ENCODE data around the gene ADIPOQ.
"Not testable (repeated sequence)": the region's sequence is repeated elsewhere in the genome, so short reads cannot be mapped to it uniquely, and the experiment has no call there.

ADIPOQ gene

GRCh38 chr3:186832276-186832675 lies 10.2 kb upstream of the ADIPOQ start:
- DNase-seq (ENCODE audit: low spot score in 2 of 2) (no peak), ATAC-seq (replicated peaks; ENCODE audit: extremely low read depth, poor library complexity, severe bottlenecking) (no peak)
- Mint-ChIP-seq H3K27ac (ENCODE audit: low read depth) (no peak overlapping the region), H3K9me3 (no peaks in the 10 kb centered on the region), H3K27me3 (peaks cover 51% of the 10 kb centered on the region), H3K36me3 (ENCODE audit: insufficient read depth) (peaks cover 2% of the 10 kb centered on the region), H3K4me1 (peaks cover 5% of the 10 kb centered on the region), H3K4me3 (no peak overlapping the region)

GRCh38 chr3:186839874-186840641 lies 2.5 kb upstream of the ADIPOQ start:
- Mint-ChIP-seq H3K36me3 (ENCODE audit: insufficient read depth) (no peaks in the 10 kb centered on the region), H3K27ac (ENCODE audit: low read depth) (no peak overlapping the region), H3K27me3 (no peaks in the 10 kb centered on the region), H3K9me3 (no peaks in the 10 kb centered on the region), H3K4me1 (no peaks in the 10 kb centered on the region), H3K4me3 (no peak overlapping the region)
- no peak for DNase-seq (ENCODE audit: low spot score in 2 of 2)
- ATAC-seq (replicated peaks; ENCODE audit: extremely low read depth, poor library complexity, severe bottlenecking): no peak

- Mint-ChIP-seq H3K4me3 (no peak overlapping the region), H3K27ac (ENCODE audit: low read depth) (no peak overlapping the region), H3K27me3 (peaks cover 13% of the 10 kb centered on the region), H3K9me3 (no peaks in the 10 kb centered on the region), H3K4me1 (no peaks in the 10 kb centered on the region), H3K36me3 (ENCODE audit: insufficient read depth) (no peaks in the 10 kb centered on the region)
- DNase-seq (ENCODE audit: low spot score in 2 of 2) (no peak), ATAC-seq (replicated peaks; ENCODE audit: extremely low read depth, poor library complexity, severe bottlenecking) (no peak)
Observed at GRCh38 chr3:186841620-186842019, 890 bp upstream of the ADIPOQ start.

GRCh38 chr3:186843039-186843432 lies 526 bp downstream of the ADIPOQ start:
- DNase-seq (ENCODE audit: low spot score in 2 of 2): no peak
- H3K27me3 Mint-ChIP-seq: peaks cover 16% of the 10 kb centered on the region

GRCh38 chr3:186844908-186845307 lies 2.4 kb downstream of the ADIPOQ start:
- Mint-ChIP-seq H3K9me3 (no peaks in the 10 kb centered on the region), H3K27me3 (peaks cover 16% of the 10 kb centered on the region), H3K27ac (ENCODE audit: low read depth) (no peak overlapping the region), H3K36me3 (ENCODE audit: insufficient read depth) (no peaks in the 10 kb centered on the region), H3K4me1 (peaks cover 8% of the 10 kb centered on the region), H3K4me3 (no peak overlapping the region)
- no peak for DNase-seq (ENCODE audit: low spot score in 2 of 2)
- no peak for ATAC-seq (replicated peaks; ENCODE audit: extremely low read depth, poor library complexity, severe bottlenecking)

More at GRCh38 chr3:186843039-186843432, 526 bp downstream of the ADIPOQ start:
- no peak for ATAC-seq (replicated peaks; ENCODE audit: extremely low read depth, poor library complexity, severe bottlenecking)
- H3K27ac Mint-ChIP-seq (ENCODE audit: low read depth): no peak overlapping the region
- no peaks in the 10 kb centered on the region for H3K4me1 Mint-ChIP-seq
- H3K4me3 Mint-ChIP-seq: no peak overlapping the region
- H3K36me3 Mint-ChIP-seq (ENCODE audit: insufficient read depth): no peaks in the 10 kb centered on the region
- H3K9me3 Mint-ChIP-seq: no peaks in the 10 kb centered on the region

GRCh38 chr3:186845756-186846155 lies 3.2 kb downstream of the ADIPOQ start:
- no peak overlapping the region for H3K4me3 Mint-ChIP-seq

GRCh38 chr3:186847437-186847836 lies 4.9 kb downstream of the ADIPOQ start:
- no peak overlapping the region for H3K4me3 Mint-ChIP-seq
- H3K4me1 Mint-ChIP-seq: peaks cover 16% of the 10 kb centered on the region
- DNase-seq (ENCODE audit: low spot score in 2 of 2) (no peak), ATAC-seq (replicated peaks; ENCODE audit: extremely low read depth, poor library complexity, severe bottlenecking) (no peak)
- no peaks in the 10 kb centered on the region for H3K36me3 Mint-ChIP-seq (ENCODE audit: insufficient read depth)
- H3K27me3 Mint-ChIP-seq: peaks cover 16% of the 10 kb centered on the region
- peak overlapping the region; percentile 64 for H3K27ac Mint-ChIP-seq (ENCODE audit: low read depth)
- no peaks in the 10 kb centered on the region for H3K9me3 Mint-ChIP-seq

More at GRCh38 chr3:186845756-186846155, 3.2 kb downstream of the ADIPOQ start:
- Mint-ChIP-seq H3K4me1 (peaks cover 8% of the 10 kb centered on the region), H3K36me3 (ENCODE audit: insufficient read depth) (no peaks in the 10 kb centered on the region), H3K27ac (ENCODE audit: low read depth) (no peak overlapping the region), H3K27me3 (peaks cover 16% of the 10 kb centered on the region), H3K9me3 (no peaks in the 10 kb centered on the region)
- DNase-seq (ENCODE audit: low spot score in 2 of 2) (no peak), ATAC-seq (replicated peaks; ENCODE audit: extremely low read depth, poor library complexity, severe bottlenecking) (no peak)

- no peaks in the 10 kb centered on the region for H3K36me3 Mint-ChIP-seq (ENCODE audit: insufficient read depth)
- peaks cover 16% of the 10 kb centered on the region for H3K4me1 Mint-ChIP-seq
- peaks cover 16% of the 10 kb centered on the region for H3K27me3 Mint-ChIP-seq
- DNase-seq (ENCODE audit: low spot score in 2 of 2) (no peak), ATAC-seq (replicated peaks; ENCODE audit: extremely low read depth, poor library complexity, severe bottlenecking) (peak; percentile 85)
- H3K4me3 Mint-ChIP-seq: no peak overlapping the region
- H3K27ac Mint-ChIP-seq (ENCODE audit: low read depth): peak overlapping the region; percentile 47
- H3K9me3 Mint-ChIP-seq: no peaks in the 10 kb centered on the region
Observed at GRCh38 chr3:186849374-186849975, 7.0 kb downstream of the ADIPOQ start.

- DNase-seq (ENCODE audit: low spot score in 2 of 2); H3K27ac Mint-ChIP-seq (ENCODE audit: low read depth); H3K9me3 Mint-ChIP-seq; H3K36me3 Mint-ChIP-seq (ENCODE audit: insufficient read depth); ATAC-seq (replicated peaks; ENCODE audit: extremely low read depth, poor library complexity, severe bottlenecking); H3K27me3 Mint-ChIP-seq; H3K4me3 Mint-ChIP-seq: not testable (repeated sequence)
- peaks cover 16% of the 10 kb centered on the region for H3K4me1 Mint-ChIP-seq
Observed at GRCh38 chr3:186851835-186852234, 9.3 kb downstream of the ADIPOQ start.

- DNase-seq (ENCODE audit: low spot score in 2 of 2): no peak
- ATAC-seq (replicated peaks; ENCODE audit: extremely low read depth, poor library complexity, severe bottlenecking): no peak
- H3K4me1 Mint-ChIP-seq: peaks cover 16% of the 10 kb centered on the region
- H3K9me3 Mint-ChIP-seq: no peaks in the 10 kb centered on the region
- H3K4me3 Mint-ChIP-seq: no peak overlapping the region
- no peaks in the 10 kb centered on the region for H3K27me3 Mint-ChIP-seq
- no peak overlapping the region for H3K27ac Mint-ChIP-seq (ENCODE audit: low read depth)
- no peaks in the 10 kb centered on the region for H3K36me3 Mint-ChIP-seq (ENCODE audit: insufficient read depth)
Observed at GRCh38 chr3:186852994-186853393, 10.5 kb downstream of the ADIPOQ start.

GRCh38 chr3:186854146-186854545 lies 11.6 kb downstream of the ADIPOQ start:
- H3K27ac Mint-ChIP-seq (ENCODE audit: low read depth): no peak overlapping the region
- peaks cover 15% of the 10 kb centered on the region for H3K4me1 Mint-ChIP-seq
- H3K36me3 Mint-ChIP-seq (ENCODE audit: insufficient read depth): no peaks in the 10 kb centered on the region
- no peak for DNase-seq (ENCODE audit: low spot score in 2 of 2)
- H3K27me3 Mint-ChIP-seq: no peaks in the 10 kb centered on the region
- ATAC-seq (replicated peaks; ENCODE audit: extremely low read depth, poor library complexity, severe bottlenecking): no peak
- no peaks in the 10 kb centered on the region for H3K9me3 Mint-ChIP-seq
- H3K4me3 Mint-ChIP-seq: no peak overlapping the region

GRCh38 chr3:186854954-186855353 lies 12.4 kb downstream of the ADIPOQ start:
- Mint-ChIP-seq H3K27ac (ENCODE audit: low read depth) (no peak overlapping the region), H3K4me1 (peaks cover 7% of the 10 kb centered on the region), H3K36me3 (ENCODE audit: insufficient read depth) (no peaks in the 10 kb centered on the region), H3K27me3 (no peaks in the 10 kb centered on the region), H3K4me3 (no peak overlapping the region), H3K9me3 (no peaks in the 10 kb centered on the region)
- DNase-seq (ENCODE audit: low spot score in 2 of 2) (no peak), ATAC-seq (replicated peaks; ENCODE audit: extremely low read depth, poor library complexity, severe bottlenecking) (no peak)

- H3K9me3 Mint-ChIP-seq: no peaks in the 10 kb centered on the region
- no peak for ATAC-seq (replicated peaks; ENCODE audit: extremely low read depth, poor library complexity, severe bottlenecking)
Observed at GRCh38 chr3:186857743-186858142, 15.2 kb downstream of the ADIPOQ start.

More at GRCh38 chr3:186857743-186858142, 15.2 kb downstream of the ADIPOQ start:
- no peaks in the 10 kb centered on the region for H3K36me3 Mint-ChIP-seq (ENCODE audit: insufficient read depth)
- no peak overlapping the region for H3K27ac Mint-ChIP-seq (ENCODE audit: low read depth)
- H3K27me3 Mint-ChIP-seq: no peaks in the 10 kb centered on the region
- no peak for DNase-seq (ENCODE audit: low spot score in 2 of 2)
- no peaks in the 10 kb centered on the region for H3K4me1 Mint-ChIP-seq
- no peak overlapping the region for H3K4me3 Mint-ChIP-seq

All from central memory CD8-positive, alpha-beta T cell (primary cell).